Ectodermal cell (in vitro differentiated cells): ENCODE results near the gene DTX1.

Experiments used
- H3K27ac ChIP-seq: 2 replicates; pipeline ENCODE4 v1.7.0; 2013; ENCODE audit warnings: mild to moderate bottlenecking, low read depth, low read length; ENCODE audit not compliant: insufficient read depth, poor library complexity, severe bottlenecking
- H3K27me3 ChIP-seq: 2 replicates; pipeline ENCODE4 v1.7.0; 2013; ENCODE audit warnings: mild to moderate bottlenecking, low read length; ENCODE audit not compliant: insufficient read depth, control insufficient read depth, poor library complexity, severe bottlenecking
- H3K36me3 ChIP-seq: one replicate; pipeline ENCODE4 v1.7.0; 2013; ENCODE audit warnings: low read length; ENCODE audit not compliant: control insufficient read depth, insufficient read depth
- H3K4me1 ChIP-seq: one replicate; pipeline ENCODE4 v1.7.0; 2013; ENCODE audit warnings: low read length; ENCODE audit not compliant: control insufficient read depth, insufficient read depth
- H3K4me3 ChIP-seq: 2 replicates; pipeline ENCODE4 v1.7.0; 2013; ENCODE audit warnings: low read depth, low read length, control low read depth; ENCODE audit not compliant: insufficient read depth
- H3K9me3 ChIP-seq: 2 replicates; pipeline ENCODE4 v1.7.0; 2013; ENCODE audit warnings: mild to moderate bottlenecking, low read length, moderate library complexity; ENCODE audit not compliant: control insufficient read depth
- WGBS, 2 experiments: methylation state at CpG; one replicate each; pipeline ENCODE4 v1.1.7; 2013; ENCODE audit warnings: missing lambda C conversion rate in 2 of 2; 5-methylcytosine and 5-hydroxymethylcytosine counted together

The DTX1 gene

DNA sequence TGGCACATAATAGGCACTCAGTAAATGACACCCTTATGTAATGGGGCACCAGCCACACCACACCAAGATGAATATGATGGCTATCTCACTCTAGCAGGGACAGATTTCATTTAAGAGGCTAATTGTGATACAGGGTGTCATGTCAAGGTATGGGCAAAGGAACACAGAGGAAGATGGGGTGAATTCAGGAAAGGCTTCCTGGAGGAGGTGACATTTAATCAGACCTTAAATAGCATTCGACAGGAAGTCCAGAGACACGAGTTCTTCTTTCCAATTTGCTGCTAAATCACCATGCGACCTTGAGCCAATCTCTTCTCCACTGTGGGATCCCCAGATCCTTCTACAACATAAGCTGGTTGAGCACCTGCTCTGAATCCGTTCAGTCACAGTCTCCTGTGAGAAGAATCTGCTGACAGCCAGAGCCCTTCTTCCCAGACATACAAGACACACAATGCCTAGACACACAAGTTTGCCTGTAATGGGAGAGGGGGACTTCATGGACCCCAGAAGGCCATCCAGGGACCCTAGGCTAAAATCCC lies 1.5 kb upstream of the DTX1 start:
- no peaks in the 10 kb centered on the region for H3K9me3 ChIP-seq
- H3K36me3 ChIP-seq = no peaks in the 10 kb centered on the region
- H3K27me3 ChIP-seq = peaks cover 37% of the 10 kb centered on the region
- no peaks in the 10 kb centered on the region for H3K4me1 ChIP-seq
- no peak overlapping the region for H3K4me3 ChIP-seq
- WGBS, 2 experiments = 74 to 84% methylated on average over 4 of the region's 4 CpGs
- H3K27ac ChIP-seq = no peak overlapping the region

DNA sequence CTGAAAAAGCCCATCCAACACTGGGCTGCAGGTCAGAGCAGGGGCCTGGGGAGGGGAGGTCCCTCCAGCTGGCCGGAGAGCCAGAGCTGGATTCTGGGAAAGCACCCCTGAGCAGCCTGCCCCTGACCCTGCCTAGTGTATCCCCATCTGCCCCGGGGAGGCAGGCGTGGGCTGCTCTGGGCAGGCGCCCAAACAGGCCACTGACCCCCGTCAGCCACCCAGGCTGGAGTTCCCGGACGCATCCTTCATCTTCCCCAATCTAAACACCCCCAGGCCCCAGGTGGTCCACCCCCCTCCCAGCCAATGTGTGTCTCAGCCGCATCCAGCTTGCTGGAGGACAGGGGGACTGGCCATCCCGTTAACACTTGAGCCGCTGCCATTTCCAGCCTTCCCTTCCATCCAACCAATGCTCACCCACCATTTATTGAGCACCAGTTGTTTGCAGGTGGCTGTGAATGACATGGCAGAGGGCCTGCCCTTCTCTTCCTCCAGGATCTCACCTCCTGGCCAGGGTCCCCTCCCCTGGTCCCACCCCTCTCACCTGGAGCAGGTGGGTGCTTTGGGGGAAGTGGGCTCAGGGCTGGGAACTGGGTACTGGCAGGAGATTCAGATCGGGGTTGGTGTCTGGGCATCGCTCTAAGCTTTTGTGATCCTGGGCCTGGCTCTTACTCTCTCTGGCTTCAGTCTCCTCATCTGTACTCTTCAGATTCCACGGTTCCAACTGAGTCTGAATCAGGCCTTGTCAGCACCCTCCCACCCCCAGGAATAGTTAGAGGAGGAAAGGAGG lies 743 bp upstream of the DTX1 start:
- Histone ChIP-seq H3K27me3 (peaks cover 40% of the 10 kb centered on the region), H3K27ac (no peak overlapping the region), H3K4me1 (no peaks in the 10 kb centered on the region), H3K9me3 (no peaks in the 10 kb centered on the region), H3K36me3 (no peaks in the 10 kb centered on the region), H3K4me3 (peak overlapping the region; percentile 53)
- WGBS, 2 experiments = 70 to 73% methylated on average over 13 of the region's 13 CpGs

DNA sequence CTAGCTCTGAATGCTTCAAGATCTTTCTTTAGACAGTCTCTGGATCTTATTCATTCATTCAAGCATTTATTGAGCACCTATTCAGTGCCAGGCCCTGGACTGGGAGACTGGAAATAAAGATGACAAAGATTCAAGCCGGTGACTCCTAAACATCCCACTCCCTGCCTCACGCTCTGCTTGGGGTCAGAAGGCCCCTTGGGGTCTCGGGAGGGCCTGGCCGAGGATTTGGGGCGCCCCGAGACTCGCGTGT lies 224 bp upstream of the DTX1 start:
- Histone ChIP-seq H3K36me3 (no peaks in the 10 kb centered on the region), H3K4me3 (peak overlapping the region; percentile 53), H3K27ac (no peak overlapping the region), H3K4me1 (no peaks in the 10 kb centered on the region), H3K9me3 (no peaks in the 10 kb centered on the region), H3K27me3 (peaks cover 40% of the 10 kb centered on the region)
- 25 to 28% methylated on average over 8 of the region's 8 CpGs for WGBS, 2 experiments

DNA sequence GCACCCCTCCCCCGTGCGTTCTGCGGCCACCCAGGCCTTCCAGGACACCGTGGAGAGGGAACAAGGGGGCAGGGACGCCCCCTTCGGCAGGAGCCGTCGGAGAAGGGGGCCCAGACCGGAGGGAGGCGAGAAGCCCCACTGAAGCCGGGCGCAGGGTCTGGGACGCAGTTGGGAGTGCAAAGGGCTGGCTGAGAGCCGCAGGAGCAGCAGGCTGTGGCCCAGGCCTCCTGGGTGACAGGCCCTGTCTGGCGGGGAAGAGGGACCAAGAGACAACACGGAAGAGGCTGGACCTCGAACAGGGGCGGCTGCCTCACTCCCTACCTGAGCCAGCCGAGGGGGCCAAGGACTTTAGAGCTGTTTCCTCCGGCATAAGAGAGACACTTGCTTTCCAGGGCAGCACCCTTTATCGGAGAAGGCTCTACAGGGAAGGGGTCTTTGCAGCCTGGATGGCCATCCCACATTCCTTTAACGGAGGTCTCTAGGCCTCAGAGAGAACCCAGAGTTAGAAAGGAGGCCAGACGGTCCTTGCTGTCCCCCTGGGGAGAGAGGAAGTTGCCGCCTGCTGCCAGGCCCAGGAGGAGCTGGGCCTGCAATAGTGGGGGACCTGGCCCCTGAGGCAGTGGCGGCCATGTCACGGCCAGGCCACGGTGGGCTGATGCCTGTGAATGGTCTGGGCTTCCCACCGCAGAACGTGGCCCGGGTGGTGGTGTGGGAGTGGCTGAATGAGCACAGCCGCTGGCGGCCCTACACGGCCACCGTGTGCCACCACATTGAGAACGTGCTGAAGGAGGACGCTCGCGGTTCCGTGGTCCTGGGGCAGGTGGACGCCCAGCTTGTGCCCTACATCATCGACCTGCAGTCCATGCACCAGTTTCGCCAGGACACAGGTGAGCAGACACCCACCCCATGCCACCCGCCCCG lies 1.3 kb downstream of the DTX1 start:
- Histone ChIP-seq H3K27ac (no peak overlapping the region), H3K4me1 (peaks cover 4% of the 10 kb centered on the region), H3K4me3 (peak overlapping the region; percentile 53), H3K36me3 (no peaks in the 10 kb centered on the region), H3K9me3 (no peaks in the 10 kb centered on the region), H3K27me3 (peaks cover 40% of the 10 kb centered on the region)
- 67% methylated on average over 44 of the region's 44 CpGs for WGBS, 2 experiments

DNA sequence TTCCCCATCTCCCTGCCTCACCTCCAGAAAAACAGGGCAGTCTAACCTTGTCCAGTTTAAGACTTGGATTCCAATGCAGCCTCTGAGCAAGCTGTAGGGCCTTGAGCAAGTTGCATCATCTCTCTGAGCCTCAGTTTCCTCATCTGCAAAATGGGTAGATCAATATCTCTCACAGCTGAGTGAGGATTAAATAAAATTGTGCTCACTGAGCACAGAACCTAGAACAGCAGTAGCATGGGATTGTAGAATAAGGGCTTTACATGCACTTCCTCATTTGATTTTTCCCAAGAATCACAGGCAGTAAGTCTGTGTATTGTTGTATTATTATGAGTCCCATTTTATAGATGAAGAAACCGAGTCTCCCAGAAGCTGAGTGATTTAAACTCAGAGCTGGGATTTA lies 2.0 kb downstream of the DTX1 start:
- no peak overlapping the region for H3K27ac ChIP-seq
- peaks cover 43% of the 10 kb centered on the region for H3K27me3 ChIP-seq
- H3K36me3 ChIP-seq = no peaks in the 10 kb centered on the region
- no peak overlapping the region for H3K4me3 ChIP-seq
- 94 to 98% methylated on average over 1 of the region's 1 CpG for WGBS, 2 experiments
- peaks cover 11% of the 10 kb centered on the region for H3K4me1 ChIP-seq
- H3K9me3 ChIP-seq = no peaks in the 10 kb centered on the region

DNA sequence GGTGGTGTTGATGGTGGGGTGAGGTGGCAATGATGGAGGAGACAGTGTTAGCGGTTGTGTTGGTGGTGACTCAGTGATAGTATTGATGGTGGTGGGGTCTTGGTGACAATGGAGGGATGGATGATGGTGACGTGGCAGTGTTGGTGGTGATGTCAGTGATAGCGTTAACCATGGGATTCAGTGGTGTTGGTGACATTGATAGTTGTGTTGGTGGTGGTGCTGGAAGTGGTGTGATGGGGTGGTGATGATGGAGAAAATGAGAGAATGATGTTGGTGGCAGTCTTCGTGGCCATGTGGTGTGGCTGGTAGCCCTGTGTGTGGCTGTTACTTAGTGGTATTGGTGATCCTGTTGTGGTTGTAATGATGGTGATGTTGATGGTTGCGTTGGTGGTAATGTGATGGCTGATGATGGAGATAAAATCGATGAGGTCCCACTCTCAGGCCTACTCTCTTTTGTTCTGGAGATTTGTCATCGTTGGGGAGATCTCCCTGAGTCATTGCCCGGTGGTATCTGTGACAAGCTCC lies 2.6 kb downstream of the DTX1 start:
- H3K9me3 ChIP-seq = no peaks in the 10 kb centered on the region
- H3K27ac ChIP-seq = no peak overlapping the region
- H3K4me1 ChIP-seq = peaks cover 11% of the 10 kb centered on the region
- no peaks in the 10 kb centered on the region for H3K36me3 ChIP-seq
- WGBS, 2 experiments = 94 to 95% methylated on average over 8 of the region's 8 CpGs
- H3K4me3 ChIP-seq = no peak overlapping the region
- peaks cover 40% of the 10 kb centered on the region for H3K27me3 ChIP-seq

DNA sequence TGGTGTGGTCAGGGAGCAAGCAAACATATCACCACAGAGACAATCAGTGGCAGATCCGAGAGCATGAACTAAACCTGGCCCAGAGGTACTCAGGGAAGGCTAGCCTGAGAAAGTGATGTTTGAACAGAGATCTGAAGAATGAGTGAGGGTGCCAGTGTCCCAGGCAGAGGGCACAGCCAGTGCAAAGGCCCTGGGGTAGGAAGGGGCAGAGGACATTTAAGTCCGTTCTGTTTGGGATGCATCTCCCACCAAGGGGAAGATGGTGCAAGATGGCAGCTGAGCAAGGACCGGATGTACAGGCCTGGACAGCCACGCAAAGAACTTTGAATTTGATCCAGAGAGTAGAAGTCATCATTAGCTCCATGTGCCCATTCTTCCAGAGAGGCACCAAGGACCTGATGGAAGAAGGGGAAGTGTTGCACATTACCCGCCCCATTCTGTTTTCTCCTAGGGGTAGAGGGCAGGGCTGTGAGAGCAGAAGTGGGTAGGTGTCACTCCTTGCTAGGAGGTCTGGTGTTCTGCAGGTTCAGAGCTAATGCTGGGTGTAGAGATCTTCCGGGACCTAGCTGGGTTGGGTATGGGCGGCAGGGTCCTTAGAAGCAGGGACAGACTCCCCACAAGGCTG lies 3.9 kb downstream of the DTX1 start:
- no peaks in the 10 kb centered on the region for H3K36me3 ChIP-seq
- H3K4me3 ChIP-seq = no peak overlapping the region
- H3K9me3 ChIP-seq = no peaks in the 10 kb centered on the region
- peaks cover 11% of the 10 kb centered on the region for H3K4me1 ChIP-seq
- no peak overlapping the region for H3K27ac ChIP-seq
- 92 to 94% methylated on average over 7 of the region's 7 CpGs for WGBS, 2 experiments
- peaks cover 40% of the 10 kb centered on the region for H3K27me3 ChIP-seq

DNA sequence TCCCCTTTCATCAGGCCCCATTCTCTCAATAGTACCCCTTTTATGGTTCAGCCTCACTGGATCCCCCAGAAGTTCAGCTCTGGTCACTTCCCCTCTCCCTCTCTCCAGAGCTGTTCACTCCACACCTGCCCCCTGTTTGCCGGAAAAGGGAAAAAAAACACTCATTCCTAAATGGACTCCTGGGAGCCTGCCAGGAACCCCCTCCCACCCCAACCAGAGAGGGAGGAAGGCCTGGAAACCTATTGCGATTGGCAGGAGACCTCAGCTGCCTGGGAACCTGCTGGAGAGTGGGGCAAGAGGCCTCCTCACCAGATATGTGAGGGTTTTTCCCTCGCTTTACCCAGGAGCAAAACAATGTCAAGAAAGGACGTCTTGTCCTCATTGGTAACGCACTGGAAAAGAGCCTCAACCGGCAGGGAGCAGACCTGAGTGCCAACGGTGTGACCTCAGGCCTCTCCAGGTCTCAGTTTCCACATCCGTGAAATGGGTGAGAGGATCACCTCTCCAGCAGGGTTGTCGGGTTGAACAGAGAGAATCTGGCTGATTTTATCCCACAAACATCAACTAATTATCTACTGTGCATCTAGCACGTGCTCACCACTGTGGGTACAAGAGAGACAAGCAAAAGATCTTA lies 4.6 kb downstream of the DTX1 start:
- peaks cover 33% of the 10 kb centered on the region for H3K27me3 ChIP-seq
- H3K4me3 ChIP-seq = no peak overlapping the region
- H3K27ac ChIP-seq = no peak overlapping the region
- H3K4me1 ChIP-seq = peaks cover 11% of the 10 kb centered on the region
- no peaks in the 10 kb centered on the region for H3K9me3 ChIP-seq
- no peaks in the 10 kb centered on the region for H3K36me3 ChIP-seq
- 83 to 85% methylated on average over 10 of the region's 10 CpGs for WGBS, 2 experiments

DNA sequence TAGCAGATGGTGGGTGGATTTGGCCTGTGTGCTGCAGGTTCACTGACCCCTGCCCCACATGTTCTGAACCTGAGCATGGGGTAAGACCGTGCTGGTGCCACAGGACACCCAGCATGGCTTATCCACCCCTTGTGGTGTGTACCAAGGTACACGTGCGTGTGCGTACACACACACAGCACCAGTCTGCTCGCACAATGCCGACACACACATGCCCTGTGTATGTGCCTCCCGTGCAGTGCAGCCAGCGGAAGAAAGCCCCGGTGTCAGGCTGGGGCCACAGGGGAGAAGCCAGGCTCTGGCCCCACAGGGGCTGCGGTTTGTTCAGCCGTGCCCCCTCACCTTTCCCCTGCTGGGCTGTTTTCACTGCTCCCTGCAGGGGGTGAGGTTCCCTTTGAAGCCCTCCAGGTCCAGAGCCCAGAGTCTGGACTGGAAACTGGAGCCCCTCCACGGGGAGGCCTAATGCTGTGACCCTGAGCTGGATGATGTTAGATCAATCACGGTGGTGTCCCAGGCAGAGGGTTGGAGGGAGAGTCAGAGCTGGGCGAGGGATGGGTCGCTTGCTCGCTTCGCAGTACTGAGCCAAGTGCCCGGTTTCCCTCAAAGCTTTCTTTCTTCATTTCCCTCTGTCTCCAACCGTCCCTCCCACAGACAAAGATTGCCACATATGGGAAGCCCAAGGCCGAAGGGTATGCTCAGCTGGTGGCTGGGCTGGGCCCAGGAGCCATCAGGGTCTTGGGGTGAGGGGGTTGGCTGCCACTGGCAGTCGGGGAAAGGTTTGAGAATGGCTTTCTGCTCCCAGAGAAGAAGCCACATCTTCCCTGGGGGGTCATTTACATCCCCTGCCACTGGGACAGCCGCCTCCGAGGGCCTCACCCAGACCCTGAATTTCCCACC lies 6.2 kb downstream of the DTX1 start:
- no peaks in the 10 kb centered on the region for H3K36me3 ChIP-seq
- H3K27me3 ChIP-seq = peaks cover 19% of the 10 kb centered on the region
- H3K27ac ChIP-seq = no peak overlapping the region
- H3K9me3 ChIP-seq = no peaks in the 10 kb centered on the region
- H3K4me3 ChIP-seq = no peak overlapping the region
- WGBS, 2 experiments = 45 to 46% methylated on average over 23 of the region's 23 CpGs
- H3K4me1 ChIP-seq = peaks cover 11% of the 10 kb centered on the region
